Suprapubic skin (tissue), 4 donors: ENCODE data around the gene CDH15.

Source experiments
- CTCF ChIP-seq, 2 donors: fragments of 200-600 bp in 1 of 2; fragments of 450-650 bp in 1 of 2; sonication (generic) in 1 of 2; IDR thresholded peaks; one replicate each; pipeline ENCODE4 v1.5.1; 2016 to 2019; ENCODE audit warnings: antibody characterized with exemption in 2 of 2, mild to moderate bottlenecking in 1 of 2, moderate library complexity in 1 of 2
- POLR2A ChIP-seq, 2 donors: fragments of 450-650 bp; IDR thresholded peaks; one replicate each; pipeline ENCODE4 v1.6.1; 2017; ENCODE audit warnings: antibody characterized with exemption in 2 of 2, mild to moderate bottlenecking in 2 of 2, moderate library complexity in 2 of 2
- POLR2AphosphoS5 ChIP-seq, 3 donors: sonication (generic); formaldehyde crosslinking; IDR thresholded peaks; one replicate each; pipeline ENCODE4 v1.6.1; 2017; ENCODE audit warnings: antibody characterized with exemption in 3 of 3

GRCh38 chr16:89169778-89170177 is 1.8 kb upstream of the CDH15 start:
- TF ChIP-seq CTCF (IDR thresholded peaks at IDR 0.05) (no peak), POLR2A (IDR thresholded peaks at IDR 0.05) (no peak), POLR2AphosphoS5 (IDR thresholded peaks at IDR 0.05) (no peak)
